ENCODE data around the gene WFIKKN1.

- TF ChIP-seq POLR2A (IDR thresholded peaks at IDR 0.05; ENCODE audit: low read depth, low read length) (no peak), TAF1 (IDR thresholded peaks at IDR 0.05; ENCODE audit: borderline replicate concordance, low read depth, low read length) (no peak), POLR2AphosphoS5 (IDR thresholded peaks at IDR 0.05; ENCODE audit: low read depth, low read length) (no peak)
Observed at GRCh38 chr16:644556-644955, 13.8 kb downstream of the WFIKKN1 start.
